Lung microvascular endothelial cell (primary cell): Measurements from ENCODE around the gene WFIKKN1. TPM values are rescaled to one million over a fixed set of nuclear protein-coding genes. Genes with fewer than 3 reads are reported as not detected.

Experiments used
- DNase-seq, 2 donors: peaks; one replicate each; pipeline versions ENCODE4 v3.0.0 to v3.0.0-alpha.2; 2010; ENCODE audit warnings: low read depth in 2 of 2
- total RNA-seq: library from RNA; depleted of rRNA; stranded (reverse); fragments of >200 nt; gene quantifications from 2 replicates; pipeline ENCODE4 v1.2.1, GENCODE V29; 2014

The WFIKKN1 gene
- total RNA-seq, 1 donor from 2014 or later, result 0.20 TPM

- DNase-seq, result peak; percentile 89 to 94
These were observed 6.6 kb downstream of the WFIKKN1 start for GRCh38 chr16:637081-638018.

- DNase-seq, result no peak
These were observed 7.3 kb downstream of the WFIKKN1 start for GRCh38 chr16:638034-638543.

- DNase-seq, result no peak
These were observed 8.1 kb downstream of the WFIKKN1 start for GRCh38 chr16:638836-639235.

GRCh38 chr16:640614-641013, 9.8 kb downstream of the WFIKKN1 start:
- no peak for DNase-seq

DNA sequence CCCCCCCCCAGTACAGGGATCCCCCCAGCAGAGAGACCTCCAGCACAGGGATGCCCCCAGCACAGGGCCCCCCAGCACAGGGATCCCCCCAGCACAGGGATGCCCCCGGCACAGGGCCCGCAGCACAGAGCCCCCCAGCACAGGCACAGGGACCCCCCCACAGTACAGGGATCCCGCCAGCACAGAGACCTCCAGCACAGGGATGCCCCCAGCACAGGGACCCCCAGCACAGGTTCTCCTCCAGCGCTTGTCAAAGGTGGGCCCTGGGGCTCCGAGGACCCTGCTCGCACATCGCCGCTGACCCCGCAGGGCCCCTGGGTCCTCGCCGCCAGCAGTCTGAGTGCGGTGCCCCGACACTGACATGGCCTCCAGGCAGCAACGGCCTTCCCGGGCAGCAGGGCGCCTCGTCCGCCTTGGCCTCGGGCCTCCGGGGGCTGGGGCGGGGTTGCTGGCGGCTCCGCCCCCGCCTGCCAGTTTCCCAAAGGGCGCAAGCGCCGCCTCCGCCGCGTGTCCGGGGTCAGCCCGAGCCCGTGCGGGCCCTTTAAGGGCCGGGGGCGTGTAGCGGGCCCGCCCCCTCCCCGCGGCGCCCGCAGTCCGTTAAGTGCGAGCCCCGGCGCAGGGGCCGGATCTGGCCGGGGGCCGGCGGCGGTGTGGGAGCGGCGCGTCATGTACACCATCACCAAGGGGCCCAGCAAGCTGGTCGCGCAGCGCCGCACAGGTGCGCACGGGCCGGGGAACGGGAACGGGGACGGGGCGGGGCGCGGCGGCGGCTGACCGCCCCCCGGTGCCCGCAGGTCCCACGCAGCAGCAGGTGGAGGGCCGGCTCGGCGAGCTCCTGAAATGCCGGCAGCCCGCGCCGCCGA, 10.8 kb downstream of the WFIKKN1 start, which contains the start of gene MCRIP2:
Gene MCRIP2 (plus strand): TSS at position 503 of the 863 bp plus-strand sequence. CDS start 164 bp downstream, at position 667.
- peak; percentile 42 to 60 for DNase-seq

GRCh38 chr16:642189-643049, 11.6 kb downstream of the WFIKKN1 start:
- peak in 1 of 2 donors; percentile 22 for DNase-seq

DNA sequence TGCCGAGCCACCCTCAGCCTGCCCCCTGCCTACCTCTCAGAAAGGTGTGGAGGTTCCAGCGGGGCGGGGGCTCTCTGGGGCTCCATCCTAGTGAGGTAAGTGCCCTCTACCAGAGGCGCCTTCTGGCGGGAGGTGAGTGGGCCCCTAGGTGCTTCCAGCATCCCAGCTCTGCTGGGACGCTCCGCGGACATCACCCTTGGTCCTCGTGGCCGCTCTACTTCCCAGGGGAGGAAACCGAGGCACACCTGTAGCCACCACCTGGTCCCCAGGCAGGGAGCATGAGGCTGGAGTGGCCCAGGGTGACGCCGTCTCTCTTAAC, 12.2 kb downstream of the WFIKKN1 start:
- no peak for DNase-seq

DNA sequence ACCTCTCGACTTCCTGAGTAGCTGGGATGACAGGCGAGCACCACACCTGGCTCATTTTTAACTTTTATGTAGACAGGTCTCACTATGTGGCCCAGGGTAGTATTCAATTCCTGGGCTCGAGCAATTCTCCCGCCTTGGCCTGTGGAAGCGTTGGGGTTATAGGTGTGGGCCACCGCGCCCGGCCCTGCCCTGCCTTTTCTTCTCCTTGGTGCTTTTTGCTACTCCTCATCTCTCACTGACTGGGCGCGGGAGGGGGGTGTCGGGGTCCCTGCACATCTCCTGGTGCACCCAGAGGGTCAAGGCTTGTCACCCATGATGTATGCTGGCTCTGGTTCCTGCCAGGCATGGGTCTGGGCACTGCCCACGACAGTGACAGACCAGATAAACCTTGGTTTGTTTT, 13.8 kb downstream of the WFIKKN1 start:
- DNase-seq, result no peak

DNA sequence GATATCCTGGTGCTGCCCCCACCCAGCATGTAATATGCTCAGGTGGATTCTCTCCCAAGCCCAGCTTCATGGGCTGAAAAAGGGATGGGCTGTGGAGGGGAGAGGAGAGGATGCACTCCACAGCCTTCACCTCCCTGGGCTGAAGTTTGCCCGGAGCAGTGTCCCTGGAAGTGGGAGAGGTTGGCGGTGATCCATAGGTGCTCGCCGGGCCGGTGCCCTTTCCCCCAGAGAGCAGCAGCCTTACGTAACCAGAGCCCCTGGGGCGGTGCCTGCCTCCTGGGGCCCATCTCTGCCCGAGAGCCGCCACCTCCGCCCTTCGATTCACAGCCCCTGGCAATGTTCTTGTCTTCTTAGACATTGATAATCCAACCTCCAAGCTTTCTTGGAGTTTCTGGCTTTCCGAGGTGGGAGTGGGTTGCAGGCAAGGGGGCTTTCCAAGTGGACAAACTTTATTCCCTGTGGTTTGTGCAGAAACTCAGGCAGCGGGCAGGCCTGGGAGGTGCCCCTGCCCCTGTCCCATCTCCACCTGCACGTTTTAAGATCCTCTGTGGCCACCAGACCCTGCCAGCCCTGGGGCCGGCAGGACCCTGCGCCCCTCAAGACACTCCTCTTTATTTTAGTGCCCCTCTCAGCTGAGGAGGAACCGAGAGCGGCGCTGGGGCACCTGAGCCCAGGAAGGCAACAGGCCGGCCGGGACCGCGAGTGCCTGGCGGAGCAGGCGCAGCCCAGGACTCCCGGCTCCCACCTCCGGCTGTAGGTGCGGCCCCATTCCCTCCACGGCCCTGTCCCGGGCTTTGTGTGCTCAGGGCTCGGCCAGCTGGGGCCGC, 15.3 kb downstream of the WFIKKN1 start:
- DNase-seq, result no peak

GRCh38 chr16:646679-647172, 15.9 kb downstream of the WFIKKN1 start:
- DNase-seq, result no peak

- no peak for DNase-seq
These were observed 16.6 kb downstream of the WFIKKN1 start for GRCh38 chr16:647173-647902.

- DNase-seq, result peak in 1 of 2 donors; percentile 37
These were observed 17.4 kb downstream of the WFIKKN1 start for GRCh38 chr16:648071-648780.

DNA sequence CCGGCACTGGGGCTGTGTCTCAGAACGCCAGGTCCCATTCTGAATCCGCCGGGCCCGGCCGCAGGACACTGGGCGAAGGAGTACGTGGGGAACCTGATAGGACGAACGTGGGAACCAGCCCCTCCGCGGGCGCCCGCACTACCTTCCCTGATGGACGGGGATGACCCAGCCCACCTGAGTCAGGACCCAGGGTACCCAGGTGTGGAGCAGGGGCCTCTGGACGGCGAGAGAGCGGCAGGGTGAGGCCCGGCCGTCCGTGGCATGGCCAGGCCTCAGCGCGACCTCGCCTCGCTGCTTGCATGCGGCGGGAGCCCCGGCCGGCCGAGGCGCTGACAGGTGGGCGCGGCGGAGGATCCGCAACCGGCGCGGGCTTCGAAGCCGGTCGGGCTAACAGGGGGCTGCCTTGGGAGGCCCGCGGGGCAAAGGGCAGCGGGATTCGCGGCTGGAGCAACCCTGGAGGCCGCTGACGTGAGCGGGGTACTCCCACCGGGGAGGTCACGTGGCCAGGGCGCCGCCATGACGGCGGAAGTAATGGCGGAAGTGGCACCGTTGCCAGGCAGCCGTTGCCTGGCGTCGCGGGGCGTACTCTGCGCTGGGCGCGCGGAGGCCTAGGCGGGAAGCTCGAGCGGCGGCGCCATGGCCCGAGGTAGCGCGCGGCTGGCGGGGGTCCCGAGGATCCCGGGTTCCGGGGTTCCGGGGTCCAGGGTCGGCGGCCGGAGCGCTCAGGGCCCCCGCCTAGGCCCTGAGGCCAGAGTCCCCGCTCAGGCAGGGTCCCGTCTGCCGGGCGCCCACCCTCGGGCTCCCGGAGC, 18.2 kb downstream of the WFIKKN1 start, which contains the start of gene WDR90:
Gene WDR90 (plus strand): TSS at position 585 of the 809 bp plus-strand sequence. CDS start 52 bp downstream, at position 637.
- peak; percentile 91 to 94 for DNase-seq

- no peak for DNase-seq
These were observed 18.8 kb downstream of the WFIKKN1 start for GRCh38 chr16:649631-650030.

- DNase-seq, result no peak
These were observed 21.1 kb downstream of the WFIKKN1 start for GRCh38 chr16:651844-652243.

DNA sequence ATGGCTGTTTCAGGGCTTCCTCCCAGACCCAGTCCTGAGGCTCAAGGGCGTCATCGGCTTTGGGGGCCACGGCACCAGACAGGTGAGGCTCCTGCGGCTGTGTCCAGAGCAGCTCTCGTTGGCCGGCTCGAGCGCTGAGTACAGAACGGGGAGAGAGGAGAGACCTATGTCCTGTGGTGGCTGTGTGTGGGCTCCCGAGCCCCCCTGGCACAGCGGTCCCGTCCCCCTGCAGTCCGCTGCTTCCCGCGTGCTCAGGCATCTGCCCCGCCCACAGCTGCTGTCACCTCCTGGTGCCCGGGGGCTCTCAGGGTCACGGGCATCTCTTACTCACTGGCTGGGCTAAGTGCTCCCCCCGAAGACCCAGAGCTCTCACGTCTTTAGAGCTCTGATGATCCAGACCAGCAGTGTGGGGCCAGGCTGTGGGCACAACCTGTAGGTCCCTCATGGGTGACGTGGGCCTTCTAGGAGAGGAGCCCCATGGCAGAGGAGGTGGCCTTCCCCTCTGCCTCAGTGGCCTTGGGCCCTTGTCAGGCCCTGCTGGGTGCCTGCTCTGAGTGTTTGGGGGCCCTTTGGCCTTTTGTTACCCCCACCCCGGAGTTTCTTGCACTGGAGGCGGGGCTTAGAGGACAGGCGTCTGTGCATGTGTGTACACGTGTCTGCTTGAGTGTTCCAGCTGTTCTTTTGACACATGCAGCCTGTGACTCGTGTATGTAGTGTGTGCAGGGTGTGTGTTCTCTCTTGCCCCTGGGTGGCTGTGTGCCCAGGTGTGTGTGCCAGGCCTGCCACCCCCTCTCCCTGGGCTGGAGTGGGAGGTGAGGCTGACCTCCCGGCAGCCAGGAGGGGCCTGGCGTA, 21.9 kb downstream of the WFIKKN1 start:
- DNase-seq, result no peak

- no peak for DNase-seq
These were observed 23.2 kb downstream of the WFIKKN1 start for GRCh38 chr16:654034-654433.
